Osteoblast (primary cell): ENCODE results near the gene ADGB. TPM values are rescaled to one million over a fixed set of nuclear protein-coding genes. Genes with fewer than 3 reads are reported as not detected.
A peak's percentile ranks its signal among the peaks of the same experiment; 100 is the strongest.

ENCODE experiments used
- DNase-seq: peaks from one replicate; pipeline ENCODE4 v3.0.0; 2011; ENCODE audit warnings: low spot score, mixed read lengths; ENCODE audit not compliant: insufficient read length; ENCODE audit errors: missing footprints
- H2AFZ ChIP-seq: 2 replicates; pipeline ENCODE4 v1.6.0; 2011; ENCODE audit warnings: mild to moderate bottlenecking, low read length
- H3K27ac ChIP-seq: 2 replicates; pipeline ENCODE4 v1.5.1; 2011; ENCODE audit warnings: mild to moderate bottlenecking, low read depth, low read length, moderate library complexity
- H3K27me3 ChIP-seq: 2 replicates; pipeline ENCODE4 v1.6.0; 2012; ENCODE audit warnings: mild to moderate bottlenecking, control low read depth, inconsistent platforms, low read length, moderate library complexity; ENCODE audit not compliant: insufficient read depth
- H3K36me3 ChIP-seq: 2 replicates; pipeline ENCODE4 v1.5.1; 2011; ENCODE audit warnings: mild to moderate bottlenecking, low read length, control low read depth, moderate library complexity; ENCODE audit not compliant: insufficient read depth
- H3K4me1 ChIP-seq: 2 replicates; pipeline ENCODE4 v1.5.1; 2011; ENCODE audit warnings: mild to moderate bottlenecking, low read length, control low read depth, moderate library complexity; ENCODE audit not compliant: insufficient read depth
- H3K4me2 ChIP-seq: 2 replicates; pipeline ENCODE4 v1.6.0; 2011; ENCODE audit warnings: mild to moderate bottlenecking, low read length; ENCODE audit not compliant: insufficient read depth
- H3K4me3 ChIP-seq: fragments of 200-600 bp; sonication (generic); 3 replicates; pipeline ENCODE4 v1.5.1; 2012; ENCODE audit warnings: mild to moderate bottlenecking, low read length, inconsistent platforms; ENCODE audit not compliant: insufficient read depth
- H3K79me2 ChIP-seq: 2 replicates; pipeline ENCODE4 v1.6.0; 2012; ENCODE audit warnings: mild to moderate bottlenecking, low read length, control low read depth, inconsistent platforms; ENCODE audit not compliant: insufficient read depth
- H3K9me3 ChIP-seq: 2 replicates; pipeline ENCODE4 v1.5.1; 2011; ENCODE audit warnings: low read depth, low read length, control low read depth
- H4K20me1 ChIP-seq: 2 replicates; pipeline ENCODE4 v1.6.0; 2012; ENCODE audit warnings: mild to moderate bottlenecking, low read length, control low read depth; ENCODE audit not compliant: insufficient read depth
- CTCF ChIP-seq: IDR thresholded peaks from 2 replicates; pipeline ENCODE4 v1.5.1; 2011; ENCODE audit warnings: mild to moderate bottlenecking, low read depth, low read length, moderate library complexity; ENCODE audit errors: extremely low read depth
- total RNA-seq: library from RNA; depleted of rRNA; stranded (reverse); fragments of >200 nt; gene quantifications from 2 replicates; pipeline ENCODE4 v1.2.3, GENCODE V29; 2012

Gene ADGB
- total RNA-seq, 1 donor: under 0.01 TPM

GRCh38 chr6:146770965-146771735 lies 172.4 kb downstream of the ADGB start:
- Histone ChIP-seq H3K4me3 (no peak overlapping the region), H3K27me3 (no peaks in the 10 kb centered on the region), H4K20me1 (no peaks in the 10 kb centered on the region), H3K4me1 (no peaks in the 10 kb centered on the region), H2AFZ (no peak overlapping the region), H3K27ac (no peak overlapping the region), H3K36me3 (no peaks in the 10 kb centered on the region), H3K4me2 (no peak overlapping the region), H3K9me3 (no peaks in the 10 kb centered on the region), H3K79me2 (no peaks in the 10 kb centered on the region)
- DNase-seq: no peak
- TF ChIP-seq CTCF: no peak

- H3K9me3 ChIP-seq: no peaks in the 10 kb centered on the region
- H3K27ac ChIP-seq: no peak overlapping the region
- H4K20me1 ChIP-seq: no peaks in the 10 kb centered on the region
- H2AFZ ChIP-seq: no peak overlapping the region
- peak; percentile 51 for DNase-seq
- H3K4me3 ChIP-seq: no peak overlapping the region
- no peak overlapping the region for H3K4me2 ChIP-seq
- no peaks in the 10 kb centered on the region for H3K4me1 ChIP-seq
- H3K79me2 ChIP-seq: no peaks in the 10 kb centered on the region
- no peaks in the 10 kb centered on the region for H3K36me3 ChIP-seq
- no peak for TF ChIP-seq CTCF
- no peaks in the 10 kb centered on the region for H3K27me3 ChIP-seq
Observed at GRCh38 chr6:146775220-146775619, 176.4 kb downstream of the ADGB start.

- no peak for DNase-seq
- H3K27me3 ChIP-seq: no peaks in the 10 kb centered on the region
Observed at GRCh38 chr6:146781836-146782235, 183.1 kb downstream of the ADGB start.

More at GRCh38 chr6:146781836-146782235, 183.1 kb downstream of the ADGB start:
- H3K27ac ChIP-seq: no peak overlapping the region
- H4K20me1 ChIP-seq: no peaks in the 10 kb centered on the region
- no peaks in the 10 kb centered on the region for H3K79me2 ChIP-seq
- H3K4me1 ChIP-seq: no peaks in the 10 kb centered on the region
- H3K4me2 ChIP-seq: no peak overlapping the region
- no peaks in the 10 kb centered on the region for H3K36me3 ChIP-seq
- no peak overlapping the region for H2AFZ ChIP-seq
- no peak for TF ChIP-seq CTCF
- no peak overlapping the region for H3K4me3 ChIP-seq
- H3K9me3 ChIP-seq: no peaks in the 10 kb centered on the region
